Stimulated activated CD4-positive, alpha-beta T cell treated with anti-CD3 and anti-CD28 coated beads, Interleukin-1b, Interleukin-23, amount 100 ng/mL, for 4 hours (primary cell): Measurements from ENCODE around the gene GNLY.
A peak's percentile ranks its signal among the peaks of the same experiment; 100 is the strongest.
"Not testable (repeated sequence)": the region's sequence is repeated elsewhere in the genome, so short reads cannot be mapped to it uniquely, and the experiment has no call there.

ENCODE experiments used
- DNase-seq, 2 donors: peaks; one replicate each; pipeline ENCODE4 v3.0.0-alpha.2; 2020; ENCODE audit warnings: low read depth in 2 of 2

The GNLY gene

GRCh38 chr2:85663594-85664565 is 30.3 kb upstream of the GNLY start:
- no peak for DNase-seq

DNA sequence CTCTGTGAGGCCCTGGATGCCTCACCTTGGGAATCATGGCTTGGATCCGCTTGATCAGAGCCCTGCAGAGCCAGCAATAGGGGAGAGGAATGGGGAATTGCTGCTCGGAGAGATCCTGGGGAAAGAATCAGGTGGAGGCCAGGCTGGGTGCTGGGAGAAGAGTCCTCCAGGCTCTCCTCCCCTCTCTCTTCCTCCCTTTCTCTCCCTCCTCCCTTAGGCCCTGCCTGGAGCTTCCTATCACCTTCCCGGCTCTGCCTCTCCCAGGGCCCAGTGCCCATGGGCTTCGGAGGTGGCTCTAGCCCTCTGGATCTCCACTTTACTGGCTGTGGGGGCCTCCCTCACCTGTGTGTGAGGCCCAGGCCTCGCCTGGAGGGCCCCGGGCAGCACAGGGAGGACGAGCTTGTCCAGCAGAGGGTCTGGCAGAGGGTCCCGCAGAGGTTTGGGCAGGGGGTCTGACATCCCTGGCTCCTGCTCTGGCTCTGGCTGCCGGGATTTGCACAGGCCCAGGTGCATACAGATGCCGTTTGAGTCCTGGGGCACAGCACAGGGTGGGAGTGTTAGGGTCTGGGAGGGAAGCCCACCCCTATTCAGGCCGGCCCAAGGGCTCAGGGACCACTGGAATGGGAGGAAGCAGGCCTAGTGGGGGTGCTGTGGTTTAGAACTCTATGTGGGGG is 28.8 kb upstream of the GNLY start:
- no peak for DNase-seq

- DNase-seq, result no peak
These were observed 28.1 kb upstream of the GNLY start for GRCh38 chr2:85666016-85666415.

GRCh38 chr2:85666435-85667316 is 27.5 kb upstream of the GNLY start:
- DNase-seq, result no peak

- DNase-seq, result no peak
These were observed 26.6 kb upstream of the GNLY start for GRCh38 chr2:85667561-85668008.

DNA sequence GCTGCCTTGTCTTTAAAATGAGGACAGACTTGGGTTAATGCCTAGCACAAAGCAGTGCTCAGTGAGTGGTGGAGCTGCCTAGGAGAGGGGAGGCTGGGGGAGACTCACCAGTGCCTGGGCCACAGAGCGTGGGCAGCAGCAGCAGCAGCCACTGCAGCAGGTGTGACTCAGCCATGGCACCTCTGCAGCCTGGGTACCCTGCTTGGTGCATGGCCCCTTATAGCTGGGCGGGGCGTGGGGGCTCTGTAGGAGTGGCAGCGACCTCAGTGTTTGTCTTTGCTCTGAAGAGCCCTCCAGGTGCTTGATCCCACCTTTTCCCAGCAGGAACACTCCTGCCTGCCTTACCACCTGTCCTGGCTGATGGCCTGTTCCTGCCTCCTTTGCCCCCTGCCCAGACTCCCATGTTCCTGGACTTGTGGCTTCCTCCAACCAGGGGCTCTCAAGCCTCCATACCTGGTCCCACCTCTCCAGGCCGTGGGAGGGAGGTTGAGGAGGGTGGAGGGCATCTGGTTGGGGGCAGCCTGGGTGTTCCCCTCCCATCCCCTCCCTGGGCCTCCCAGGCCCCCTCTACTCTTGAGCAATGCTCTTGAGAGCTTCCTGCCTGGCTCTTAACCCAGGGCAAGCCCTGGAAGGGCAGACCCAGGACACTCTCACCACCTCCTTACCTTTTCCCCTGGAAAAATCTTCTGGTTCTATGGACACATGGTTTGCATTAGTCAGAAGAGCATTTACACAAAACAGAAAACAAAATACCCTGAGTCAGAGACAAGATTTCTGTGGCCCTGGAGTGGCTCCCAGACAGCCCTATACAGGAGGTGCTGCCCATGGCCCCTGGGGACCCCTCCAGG is 25.9 kb upstream of the GNLY start, which contains the start of gene SFTPB:
SFTPB (minus strand) TSS at position 191 of the 848 bp plus-strand sequence; CDS start at position 175, 16 bp downstream.
- no peak for DNase-seq

GRCh38 chr2:85668857-85669142 is 25.4 kb upstream of the GNLY start:
- no peak for DNase-seq

GRCh38 chr2:85669549-85669948 is 24.6 kb upstream of the GNLY start:
- DNase-seq, result no peak

GRCh38 chr2:85670416-85670815 is 23.7 kb upstream of the GNLY start:
- DNase-seq, result not testable (repeated sequence)

DNA sequence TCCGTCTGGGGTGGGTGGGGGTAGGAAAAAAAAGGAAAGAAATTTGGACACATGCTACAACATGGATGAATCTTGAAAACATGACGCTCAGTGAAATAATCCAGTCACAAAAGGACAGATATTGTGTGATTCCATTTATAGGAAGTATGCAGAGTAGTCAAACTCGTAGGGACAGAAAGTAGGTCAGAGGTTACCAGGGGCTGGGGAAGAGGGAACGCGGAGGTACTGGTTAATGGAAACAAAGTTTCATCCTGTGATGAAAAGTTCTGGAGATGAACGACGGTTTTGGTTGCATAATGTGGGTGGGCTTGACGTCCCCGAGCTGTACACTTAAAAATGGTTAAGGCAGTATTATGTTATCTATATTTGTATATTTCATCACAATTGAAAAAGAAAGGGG is 21.7 kb upstream of the GNLY start:
- no peak for DNase-seq

- no peak for DNase-seq
These were observed 20.3 kb upstream of the GNLY start for GRCh38 chr2:85673716-85674375.

DNA sequence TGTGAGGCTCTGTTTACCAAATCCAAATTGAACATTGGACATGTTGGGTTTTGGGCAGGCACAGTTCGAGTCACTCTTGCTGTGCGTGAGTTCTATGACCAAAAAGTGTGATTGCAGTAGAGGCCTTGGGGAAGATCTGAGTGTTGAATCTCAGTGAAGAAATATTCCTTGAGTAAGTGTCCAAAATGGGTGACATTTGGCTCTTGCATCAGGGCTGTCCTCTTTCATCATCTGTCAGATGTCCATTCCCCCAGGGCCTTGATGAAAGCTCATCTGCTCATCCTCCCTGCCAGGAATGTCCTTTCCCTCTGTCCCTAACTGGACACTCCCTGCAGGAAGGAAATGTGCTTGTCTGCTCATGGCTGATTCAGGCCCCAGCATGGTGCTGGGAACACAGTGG is 19.7 kb upstream of the GNLY start:
- DNase-seq, result no peak

DNA sequence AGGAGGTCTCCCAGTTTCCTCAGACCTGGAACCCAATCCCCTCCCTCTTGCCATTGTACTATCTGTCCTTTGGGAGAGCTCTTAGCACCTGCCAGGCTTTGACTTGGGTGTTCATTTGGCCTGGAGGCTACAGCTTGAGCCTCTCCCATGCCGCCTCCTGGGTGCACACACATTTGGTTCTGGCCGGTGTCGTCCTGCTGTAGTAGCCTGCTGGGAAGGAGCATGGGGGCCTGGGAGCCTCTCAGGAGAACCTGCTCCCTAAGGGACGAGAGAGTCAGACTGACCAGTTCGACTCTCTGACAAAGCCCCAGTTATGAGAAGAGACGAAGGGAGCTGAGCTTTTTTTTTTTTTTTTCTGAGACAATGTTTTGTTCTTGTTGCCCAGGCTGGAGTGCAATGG is 18.7 kb upstream of the GNLY start:
- DNase-seq, result no peak

- no peak for DNase-seq
These were observed 18.2 kb upstream of the GNLY start for GRCh38 chr2:85675866-85676548.

DNA sequence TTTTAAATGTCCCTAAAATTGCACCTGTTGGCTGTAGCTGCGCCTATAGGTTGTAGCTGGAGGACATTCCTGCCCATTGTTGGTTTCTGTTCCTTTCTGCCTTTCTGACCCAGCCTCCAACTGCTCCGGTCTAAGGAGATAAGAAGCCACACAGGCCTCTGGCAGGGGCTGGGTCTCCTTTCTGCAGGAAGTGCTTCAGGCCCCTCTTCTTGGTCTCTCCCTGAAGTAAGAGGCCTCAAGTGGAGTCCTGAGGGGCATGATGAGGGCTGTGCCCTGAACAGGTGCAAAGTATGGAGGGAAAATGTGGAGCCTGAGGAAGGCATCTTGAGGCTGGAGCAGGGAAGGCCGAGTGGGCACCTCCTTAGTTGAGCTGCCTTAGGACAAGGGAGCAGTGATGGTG is 15.8 kb upstream of the GNLY start:
- no peak for DNase-seq

GRCh38 chr2:85678794-85679672 is 15.1 kb upstream of the GNLY start:
- DNase-seq, result peak; percentile 67 to 73

DNA sequence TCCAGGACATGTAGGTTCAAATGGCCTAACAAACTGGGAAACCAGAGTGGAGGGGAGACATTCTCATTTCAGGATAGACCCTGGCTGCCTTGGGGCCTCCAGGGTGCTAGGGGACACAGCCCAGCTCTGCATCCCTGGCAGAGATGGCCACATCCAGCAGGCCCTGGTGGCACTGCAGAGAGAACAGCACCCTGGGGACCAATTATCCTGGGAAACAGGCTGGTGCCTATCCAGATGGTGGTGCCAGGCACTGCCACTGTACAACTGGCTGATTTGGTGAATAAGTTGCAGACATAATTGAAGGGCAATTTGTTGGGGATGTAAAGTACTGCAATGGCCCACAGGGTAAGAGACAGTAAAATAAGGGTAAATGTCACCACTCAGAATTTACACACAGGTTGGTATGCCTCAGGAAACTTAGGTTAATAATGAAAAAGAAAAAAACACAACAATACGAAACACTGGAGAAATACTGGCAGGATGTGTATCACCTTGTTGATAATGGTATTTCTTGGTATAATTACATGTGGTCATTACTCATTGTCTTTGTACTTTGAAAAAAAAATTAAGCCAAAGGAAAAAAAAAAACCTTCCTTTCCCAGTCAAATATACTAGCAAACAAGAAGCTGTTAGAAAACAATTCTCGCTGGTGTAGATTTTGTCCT is 13.3 kb upstream of the GNLY start:
- no peak for DNase-seq

- DNase-seq, result no peak
These were observed 12.8 kb upstream of the GNLY start for GRCh38 chr2:85681372-85681763.
